NCI-H2029 (cell line): ENCODE results near the gene ZBTB4.

Experiments used
- DNase-seq: peaks from one replicate; lab custom pipeline; 2025; lab: John Stamatoyannopoulos, UW

ZBTB4 gene

DNA sequence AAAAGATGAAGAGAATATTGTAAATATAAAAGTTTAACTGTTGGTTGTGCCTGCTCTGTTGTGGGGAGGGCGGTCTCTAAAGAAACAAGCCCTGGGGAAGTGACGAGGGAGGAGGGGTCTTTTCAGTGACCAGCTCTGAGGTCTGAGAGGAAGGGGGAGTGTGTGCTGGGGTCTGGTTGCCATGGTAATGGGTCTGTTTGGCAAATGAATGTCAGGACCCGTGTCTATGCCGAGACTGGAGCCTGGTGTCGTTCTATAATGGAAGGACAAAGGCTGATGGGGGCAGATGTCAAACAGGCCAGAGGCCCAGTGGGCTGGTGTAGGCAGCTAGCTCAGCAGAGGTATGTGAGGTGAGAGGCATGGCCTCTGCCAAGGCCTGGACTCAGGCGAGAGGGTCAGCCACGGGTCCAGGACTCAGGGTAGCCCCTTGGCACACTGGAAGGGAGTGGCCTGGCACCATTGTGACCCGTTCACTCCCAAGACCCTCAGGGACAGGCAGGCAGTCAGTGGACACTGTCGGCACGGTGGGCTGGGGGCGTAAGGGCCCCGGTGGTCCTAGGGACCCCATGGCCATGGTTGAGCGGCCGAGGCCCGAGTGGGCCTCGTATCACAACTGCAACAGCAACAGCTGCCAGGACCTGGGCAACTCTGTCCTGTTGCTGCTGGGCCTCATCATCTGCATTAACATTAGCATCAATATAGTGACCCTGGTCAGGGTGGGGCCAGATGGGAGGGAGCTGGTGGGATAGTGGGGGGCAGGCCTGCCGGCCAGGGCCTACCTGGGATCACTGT lies 59.4 kb downstream of the ZBTB4 start, which contains the start of gene SPEM1:
Gene SPEM1, plus strand, starts transcription at position 506 of the 792 bp plus-strand sequence. Its CDS starts 61 bp downstream, at position 567.
- DNase-seq: no peak

DNA sequence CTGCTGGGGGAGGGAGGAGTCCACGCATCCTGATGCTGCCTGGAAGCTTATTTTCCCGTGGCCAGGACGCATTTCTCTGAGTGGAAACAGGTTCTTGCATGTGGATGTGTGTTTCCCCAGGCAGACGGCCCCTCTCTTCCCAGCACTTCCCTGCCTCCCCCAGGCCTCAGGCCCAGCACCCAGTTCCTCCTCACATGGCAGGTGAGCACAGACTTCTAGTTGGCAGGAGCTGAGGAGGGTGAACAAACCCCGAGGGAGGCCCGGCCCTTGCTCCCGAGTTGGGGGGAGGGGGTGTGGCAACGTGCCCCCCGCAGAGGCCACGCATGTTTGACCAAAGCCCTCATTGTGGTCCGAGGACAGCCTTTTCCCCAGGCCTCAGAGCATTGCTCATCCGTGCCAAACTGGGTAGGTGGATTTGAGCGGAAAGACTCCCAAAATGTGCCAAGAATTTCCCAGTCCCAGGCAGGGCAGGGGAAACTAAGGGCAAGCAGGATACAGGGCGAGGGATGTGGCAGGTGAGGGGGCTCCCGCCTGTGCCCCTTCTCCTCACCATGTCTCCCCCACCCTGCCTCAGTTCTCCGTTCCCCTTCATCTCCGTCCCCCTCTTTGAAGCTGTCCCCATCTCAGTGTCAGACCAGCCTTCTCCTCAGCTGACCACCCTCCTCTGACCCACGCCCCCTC lies 60.8 kb downstream of the ZBTB4 start:
- no peak for DNase-seq

DNA sequence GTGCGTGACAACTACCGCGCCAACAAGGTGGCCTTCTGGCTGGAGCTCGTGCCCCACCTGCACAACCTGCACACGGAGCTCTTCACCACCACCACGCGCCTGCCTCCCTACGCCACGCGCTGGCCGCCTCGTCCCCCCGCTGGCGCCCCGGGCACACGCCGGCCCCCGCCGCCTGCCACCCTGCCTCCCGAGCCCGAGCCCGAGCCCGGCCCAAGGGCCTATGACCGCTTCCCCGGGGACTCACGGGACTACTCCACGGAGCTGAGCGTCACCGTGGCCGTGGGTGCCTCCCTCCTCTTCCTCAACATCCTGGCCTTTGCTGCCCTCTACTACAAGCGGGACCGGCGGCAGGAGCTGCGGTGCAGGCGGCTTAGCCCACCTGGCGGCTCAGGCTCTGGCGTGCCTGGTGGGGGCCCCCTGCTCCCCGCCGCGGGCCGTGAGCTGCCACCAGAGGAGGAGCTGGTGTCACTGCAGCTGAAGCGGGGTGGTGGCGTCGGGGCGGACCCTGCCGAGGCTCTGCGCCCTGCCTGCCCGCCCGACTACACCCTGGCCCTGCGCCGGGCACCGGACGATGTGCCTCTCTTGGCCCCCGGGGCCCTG lies 62.3 kb downstream of the ZBTB4 start:
- DNase-seq: no peak

DNA sequence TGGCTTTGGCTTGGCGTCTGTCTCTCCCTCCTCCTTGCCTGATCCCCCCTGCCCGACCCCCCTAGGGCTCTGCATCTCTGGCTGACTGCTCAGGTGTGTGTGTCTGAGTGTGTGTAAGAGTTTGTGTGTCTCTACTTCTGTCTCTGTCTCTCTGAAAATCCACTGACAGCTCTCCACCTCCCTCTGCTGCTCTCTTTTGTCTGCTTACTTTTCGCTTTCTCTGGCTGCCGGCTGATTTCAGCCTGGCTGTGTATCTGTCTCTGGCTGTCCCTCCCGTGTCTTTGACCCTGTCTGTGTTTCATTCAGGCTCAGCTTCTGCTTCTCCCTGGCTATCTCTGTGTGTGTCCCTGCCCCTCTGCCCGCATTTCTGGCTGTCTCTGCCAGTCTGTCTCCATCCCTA lies 63.1 kb downstream of the ZBTB4 start:
- DNase-seq: no peak

DNA sequence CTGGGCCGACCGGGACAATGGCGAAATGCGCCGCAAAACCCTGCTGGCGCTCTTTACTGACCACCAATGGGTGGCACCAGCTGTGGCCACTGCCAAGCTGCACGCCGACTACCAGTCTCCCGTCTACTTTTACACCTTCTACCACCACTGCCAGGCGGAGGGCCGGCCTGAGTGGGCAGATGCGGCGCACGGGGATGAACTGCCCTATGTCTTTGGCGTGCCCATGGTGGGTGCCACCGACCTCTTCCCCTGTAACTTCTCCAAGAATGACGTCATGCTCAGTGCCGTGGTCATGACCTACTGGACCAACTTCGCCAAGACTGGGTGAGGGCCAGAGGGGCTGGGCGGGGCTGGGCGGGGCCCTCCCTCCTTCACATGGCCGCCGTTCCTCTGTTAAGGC lies 63.6 kb downstream of the ZBTB4 start:
- DNase-seq: no peak

DNA sequence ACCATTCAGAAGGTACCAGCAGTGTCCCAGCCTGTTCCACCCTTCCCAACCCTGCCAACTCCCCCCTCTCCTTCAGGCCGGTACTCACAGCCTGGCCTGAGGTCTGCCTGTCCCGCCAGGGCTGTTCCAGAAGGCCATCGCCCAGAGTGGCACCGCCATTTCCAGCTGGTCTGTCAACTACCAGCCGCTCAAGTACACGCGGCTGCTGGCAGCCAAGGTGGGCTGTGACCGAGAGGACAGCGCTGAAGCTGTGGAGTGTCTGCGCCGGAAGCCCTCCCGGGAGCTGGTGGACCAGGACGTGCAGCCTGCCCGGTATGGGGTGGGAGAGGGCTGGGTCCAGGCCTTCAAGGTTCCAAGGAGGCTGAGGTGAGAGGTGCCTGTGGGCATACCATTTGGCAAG lies 64.6 kb downstream of the ZBTB4 start:
- no peak for DNase-seq

DNA sequence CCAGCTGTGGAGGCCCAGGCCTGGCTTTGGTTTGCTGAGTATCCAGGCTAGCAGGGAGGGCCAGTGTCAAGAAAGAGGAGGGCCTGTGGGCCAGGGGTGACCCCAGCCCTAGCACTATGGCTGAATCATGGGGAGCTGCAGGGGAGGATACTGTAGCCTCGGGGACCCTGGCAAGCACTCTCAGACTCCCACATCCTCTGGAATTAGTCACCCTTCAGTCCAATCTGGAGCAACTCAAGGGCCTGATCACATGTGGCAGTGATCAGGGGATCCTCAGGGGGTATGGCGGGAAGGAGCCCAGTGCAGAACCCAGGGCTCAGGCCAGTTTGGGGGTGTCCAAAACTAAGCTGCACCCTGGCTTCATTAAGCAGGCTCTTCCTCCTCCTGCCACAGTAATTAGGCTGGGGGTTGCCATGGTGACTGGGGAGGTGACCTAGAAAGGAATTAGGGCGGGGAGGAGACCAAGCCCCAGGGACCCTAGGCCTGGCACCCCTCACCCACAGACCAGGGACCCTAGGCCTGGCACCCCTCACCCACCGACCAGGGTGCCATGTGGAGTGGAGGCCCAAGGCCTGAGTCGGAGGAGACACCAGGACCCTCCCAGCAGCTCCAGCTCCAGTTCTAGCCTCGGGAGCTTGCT lies 66.0 kb downstream of the ZBTB4 start:
- no peak for DNase-seq

DNA sequence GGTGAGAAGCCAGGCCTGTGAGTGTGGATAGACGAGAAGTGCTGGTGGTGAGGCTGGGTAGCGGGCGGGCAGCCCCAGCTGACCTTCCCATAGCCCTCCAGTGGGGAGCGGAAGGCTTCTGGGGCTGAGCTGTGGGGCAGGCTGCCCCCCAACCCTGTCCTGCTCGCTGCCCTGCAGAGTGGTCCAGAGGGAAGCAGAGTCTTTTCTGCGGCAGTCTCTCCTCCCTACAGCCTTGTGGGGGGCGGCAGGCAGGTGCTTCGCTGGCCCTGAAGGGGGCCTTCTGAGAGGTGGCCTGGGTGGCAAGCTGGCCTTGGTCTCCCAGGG lies 68.0 kb downstream of the ZBTB4 start:
- no peak for DNase-seq

DNA sequence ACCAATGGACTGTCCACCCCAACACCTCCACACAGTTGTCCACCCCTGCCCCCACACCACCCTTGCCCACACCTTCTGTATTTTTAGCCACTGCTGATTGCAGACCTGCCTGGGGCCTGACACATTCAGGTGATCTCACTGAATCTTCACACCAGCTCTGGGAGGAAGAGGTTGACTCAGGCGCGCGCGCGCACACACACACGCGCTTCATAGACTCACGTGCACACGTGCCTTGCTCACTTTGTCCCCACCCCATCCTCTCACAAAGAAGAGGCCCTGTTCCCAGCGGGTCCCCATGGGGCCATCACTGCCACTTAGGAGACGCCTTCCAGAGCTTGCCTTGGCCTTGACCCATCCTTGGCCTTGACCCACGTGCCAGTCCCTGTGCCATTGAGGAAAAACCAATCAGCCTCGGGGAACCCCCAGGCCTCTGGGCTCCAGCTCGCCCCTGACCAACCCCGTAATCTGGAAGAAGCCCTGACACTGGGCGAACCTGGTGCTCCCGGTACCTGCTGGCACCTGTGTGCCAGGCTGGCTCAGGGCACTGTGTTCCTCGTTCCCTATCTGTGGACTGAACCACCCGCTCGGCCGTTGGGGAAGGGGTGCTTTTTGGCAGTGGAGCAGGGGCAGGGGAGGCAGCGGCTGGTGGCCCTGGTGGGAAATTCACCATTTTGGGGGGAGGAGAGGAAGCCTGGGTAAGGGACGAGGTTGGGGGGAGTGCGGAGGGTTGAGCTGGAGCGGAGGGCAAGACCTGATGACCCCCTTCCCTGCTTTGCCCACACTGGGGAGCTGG lies 68.6 kb downstream of the ZBTB4 start:
- no peak for DNase-seq

DNA sequence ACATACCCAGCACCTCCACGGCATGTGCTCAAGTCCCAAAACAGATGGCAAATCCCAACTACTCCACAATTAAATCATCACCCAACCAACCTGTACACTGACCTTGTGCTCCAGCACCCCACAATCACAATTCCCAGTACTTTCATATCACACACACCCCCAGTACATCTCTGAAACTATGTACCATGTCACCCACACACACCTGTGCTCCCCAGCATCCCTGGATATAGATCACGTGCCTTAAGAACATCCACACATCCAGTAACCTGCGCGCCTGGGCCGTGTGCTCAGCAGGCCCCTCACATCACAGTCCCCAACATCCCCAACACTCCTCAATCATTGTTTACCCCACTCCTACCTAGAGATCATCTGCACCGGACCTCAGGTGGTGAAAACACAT lies 69.7 kb downstream of the ZBTB4 start:
- DNase-seq: no peak
